HG02870 (cell line): ENCODE results near the gene FNDC3B.
"Not testable (repeated sequence)": the region's sequence is repeated elsewhere in the genome, so short reads cannot be mapped to it uniquely, and the experiment has no call there.

Experiments used
- ATAC-seq: cut with Tn5 transposase; IDR thresholded peaks from one replicate; pipeline ENCODE4 v1.9.1; 2021; ENCODE audit warnings: mild to moderate bottlenecking, moderate library complexity; ENCODE audit not compliant: unreplicated experiment

Gene FNDC3B

GRCh38 chr3:172253200-172253599 is 213.8 kb downstream of the FNDC3B start:
- no peak for ATAC-seq

GRCh38 chr3:172254542-172254941 is 215.2 kb downstream of the FNDC3B start:
- ATAC-seq = no peak

- ATAC-seq = not testable (repeated sequence)
Measured at GRCh38 chr3:172255321-172255720, 215.9 kb downstream of the FNDC3B start.

GRCh38 chr3:172256101-172256734 is 216.8 kb downstream of the FNDC3B start:
- no peak for ATAC-seq

- no peak for ATAC-seq
Measured at GRCh38 chr3:172257648-172258400, 218.4 kb downstream of the FNDC3B start.

GRCh38 chr3:172258624-172259023 is 219.2 kb downstream of the FNDC3B start:
- ATAC-seq = no peak

GRCh38 chr3:172259111-172259541 is 219.7 kb downstream of the FNDC3B start:
- ATAC-seq = no peak

GRCh38 chr3:172259726-172260248 is 220.4 kb downstream of the FNDC3B start:
- no peak for ATAC-seq

GRCh38 chr3:172260381-172260780 is 221.0 kb downstream of the FNDC3B start:
- no peak for ATAC-seq

- no peak for ATAC-seq
Measured at GRCh38 chr3:172261054-172261453, 221.7 kb downstream of the FNDC3B start.

- ATAC-seq = no peak
Measured at GRCh38 chr3:172262991-172263608, 223.7 kb downstream of the FNDC3B start.

- ATAC-seq = no peak
Measured at GRCh38 chr3:172263781-172264486, 224.6 kb downstream of the FNDC3B start.

GRCh38 chr3:172266103-172266502 is 226.7 kb downstream of the FNDC3B start:
- no peak for ATAC-seq

GRCh38 chr3:172268425-172268824 is 229.0 kb downstream of the FNDC3B start:
- ATAC-seq = no peak

- ATAC-seq = no peak
Measured at GRCh38 chr3:172268868-172269267, 229.5 kb downstream of the FNDC3B start.

- ATAC-seq = peak; percentile 95
Measured at GRCh38 chr3:172270557-172271166, 231.3 kb downstream of the FNDC3B start.

GRCh38 chr3:172271386-172271976 is 232.1 kb downstream of the FNDC3B start:
- no peak for ATAC-seq

GRCh38 chr3:172272698-172273097 is 233.3 kb downstream of the FNDC3B start:
- no peak for ATAC-seq

- ATAC-seq = no peak
Measured at GRCh38 chr3:172273378-172273777, 234.0 kb downstream of the FNDC3B start.

- ATAC-seq = no peak
Measured at GRCh38 chr3:172274906-172275305, 235.5 kb downstream of the FNDC3B start.
